Measurements from ENCODE around the gene MLIP. TPM values are rescaled to one million over a fixed set of nuclear protein-coding genes. Genes with fewer than 3 reads are reported as not detected.
"Not testable (repeated sequence)": the region's sequence is repeated elsewhere in the genome, so short reads cannot be mapped to it uniquely, and the experiment has no call there.

The MLIP gene
- total RNA-seq, 4 donors from 2014 or later: 182 to 383 (median 296) TPM

DNA sequence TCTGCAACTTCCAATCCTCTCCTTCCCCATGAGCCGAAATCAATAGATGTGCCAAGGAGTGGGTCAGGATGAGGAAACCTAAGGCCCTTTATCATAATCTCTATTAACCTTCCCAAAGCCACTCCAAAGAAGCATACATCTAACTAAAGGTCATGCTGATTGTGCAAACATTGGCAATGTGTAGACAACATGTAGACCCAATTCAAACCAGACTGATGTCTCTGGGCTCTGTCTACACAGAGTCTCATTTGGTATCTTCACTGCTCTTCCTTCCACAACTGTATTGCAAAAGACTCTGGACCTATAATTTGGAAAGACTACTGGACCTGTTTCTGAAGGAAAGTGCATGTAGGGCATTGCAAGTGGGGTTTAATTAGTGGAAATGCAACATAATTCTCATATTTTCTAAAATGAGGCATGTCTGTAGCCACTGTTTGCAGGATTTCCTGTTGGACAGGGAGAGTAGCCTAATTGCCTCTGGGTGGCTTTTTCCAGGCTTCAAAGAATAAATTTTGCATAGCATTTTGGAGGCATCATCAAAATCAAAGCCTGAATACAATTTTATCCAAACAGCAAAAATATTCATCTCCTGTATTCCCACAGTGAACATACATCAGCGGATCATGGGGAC, 35.0 kb upstream of the MLIP start:
- Histone ChIP-seq H3K4me3 (no peak overlapping the region), H3K4me1 (peaks cover 0 to 23% (median 1%) of the 10 kb centered on the region in 4 donors), H3K9me3 (no peaks in the 10 kb centered on the region), H3K36me3 (no peaks in the 10 kb centered on the region), H3K27me3 (no peaks in the 10 kb centered on the region), H3K27ac (no peak overlapping the region)
- TF ChIP-seq POLR2A (IDR thresholded peaks at IDR 0.05) (no peak), EP300 (IDR thresholded peaks at IDR 0.05) (no peak)
- TF ChIP-seq, protein P1, sequence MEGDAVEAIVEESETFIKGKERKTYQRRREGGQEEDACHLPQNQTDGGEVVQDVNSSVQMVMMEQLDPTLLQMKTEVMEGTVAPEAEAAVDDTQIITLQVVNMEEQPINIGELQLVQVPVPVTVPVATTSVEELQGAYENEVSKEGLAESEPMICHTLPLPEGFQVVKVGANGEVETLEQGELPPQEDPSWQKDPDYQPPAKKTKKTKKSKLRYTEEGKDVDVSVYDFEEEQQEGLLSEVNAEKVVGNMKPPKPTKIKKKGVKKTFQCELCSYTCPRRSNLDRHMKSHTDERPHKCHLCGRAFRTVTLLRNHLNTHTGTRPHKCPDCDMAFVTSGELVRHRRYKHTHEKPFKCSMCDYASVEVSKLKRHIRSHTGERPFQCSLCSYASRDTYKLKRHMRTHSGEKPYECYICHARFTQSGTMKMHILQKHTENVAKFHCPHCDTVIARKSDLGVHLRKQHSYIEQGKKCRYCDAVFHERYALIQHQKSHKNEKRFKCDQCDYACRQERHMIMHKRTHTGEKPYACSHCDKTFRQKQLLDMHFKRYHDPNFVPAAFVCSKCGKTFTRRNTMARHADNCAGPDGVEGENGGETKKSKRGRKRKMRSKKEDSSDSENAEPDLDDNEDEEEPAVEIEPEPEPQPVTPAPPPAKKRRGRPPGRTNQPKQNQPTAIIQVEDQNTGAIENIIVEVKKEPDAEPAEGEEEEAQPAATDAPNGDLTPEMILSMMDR (IDR thresholded peaks at IDR 0.05): no peak
- no peak for DNase-seq (ENCODE audit: low spot score in 2 of 2)
- WGBS, 2 donors: 81 to 88% methylated on average over 2 of the region's 2 CpGs

DNA sequence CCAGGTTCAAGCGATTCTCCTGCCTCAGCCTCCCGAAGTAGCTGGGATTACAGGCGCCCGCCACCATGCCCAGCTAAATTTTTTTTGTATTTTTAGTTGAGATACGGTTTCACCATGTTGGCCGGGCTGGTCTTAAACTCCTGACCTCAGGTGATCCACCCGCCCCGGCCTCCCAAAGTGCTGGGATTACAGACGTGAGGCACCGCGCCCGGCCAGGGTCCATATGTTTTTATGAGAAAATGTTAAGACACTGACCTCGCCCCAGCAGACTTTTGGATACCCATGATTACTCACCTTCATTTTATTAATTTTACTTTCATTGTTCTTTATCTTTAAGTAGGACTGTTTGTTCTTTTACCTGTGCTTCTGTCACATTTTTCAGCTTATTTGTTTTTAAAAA, 29.7 kb upstream of the MLIP start:
- H3K27ac ChIP-seq; H3K36me3 ChIP-seq; H3K4me3 ChIP-seq; H3K27me3 ChIP-seq; H3K9me3 ChIP-seq; DNase-seq (ENCODE audit: low spot score in 2 of 2): not testable (repeated sequence)
- peaks cover 0 to 41% (median 11%) of the 10 kb centered on the region in 4 donors for H3K4me1 ChIP-seq
- WGBS, 2 donors: 97% methylated on average over 13 of the region's 13 CpGs

DNA sequence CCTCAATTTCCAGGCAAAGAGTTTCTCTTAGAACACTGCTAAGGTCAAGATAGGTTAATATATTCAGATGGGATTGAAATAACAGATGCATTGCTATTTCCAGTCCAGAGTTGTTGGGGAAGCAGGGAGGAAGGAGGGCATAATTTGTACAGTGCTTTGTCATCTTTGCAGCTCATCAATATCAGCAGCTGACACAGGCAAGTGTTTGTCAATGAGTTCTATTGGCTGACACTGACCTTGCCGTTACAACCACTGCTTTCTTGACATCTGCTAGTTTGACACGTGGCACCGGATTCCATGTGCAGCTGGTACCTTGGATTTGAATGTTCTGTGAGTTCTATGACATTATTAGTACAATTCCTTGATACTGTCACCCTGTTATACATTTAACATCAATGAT, 28.0 kb upstream of the MLIP start:
- H3K27ac ChIP-seq: peak overlapping the region in 2 of 4 donors; percentile 34 to 81
- no peaks in the 10 kb centered on the region for H3K27me3 ChIP-seq
- TF ChIP-seq POLR2A (IDR thresholded peaks at IDR 0.05) (no peak), EP300 (IDR thresholded peaks at IDR 0.05) (no peak)
- TF ChIP-seq, protein P1 (IDR thresholded peaks at IDR 0.05): no peak
- H3K9me3 ChIP-seq: no peaks in the 10 kb centered on the region
- no peaks in the 10 kb centered on the region for H3K36me3 ChIP-seq
- H3K4me3 ChIP-seq: no peak overlapping the region
- 52 to 56% methylated on average over 3 of the region's 3 CpGs for WGBS, 2 donors
- no peak for DNase-seq (ENCODE audit: low spot score in 2 of 2)
- peaks cover 0 to 35% (median 11%) of the 10 kb centered on the region in 4 donors for H3K4me1 ChIP-seq

DNA sequence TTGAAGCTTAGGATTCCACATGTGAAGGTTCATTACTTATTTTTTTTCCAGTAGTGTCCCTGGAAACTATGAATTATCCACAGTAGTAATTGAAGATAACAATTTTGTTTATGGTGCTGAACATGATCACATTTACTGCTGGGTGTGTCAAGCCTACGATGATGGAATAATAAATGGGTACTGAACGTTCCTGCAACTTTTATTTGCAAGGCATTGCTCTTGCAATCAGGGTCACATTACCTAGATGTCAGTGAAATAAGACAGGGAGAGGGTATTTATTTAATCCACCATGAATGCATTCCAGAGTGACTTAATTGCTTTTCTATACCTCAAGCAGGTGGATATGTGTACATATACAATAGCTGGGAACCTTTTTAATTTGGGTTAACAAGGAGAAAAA, 27.0 kb upstream of the MLIP start:
- H3K4me3 ChIP-seq: no peak overlapping the region
- H3K4me1 ChIP-seq: peaks cover 0 to 35% (median 11%) of the 10 kb centered on the region in 4 donors
- H3K27me3 ChIP-seq: no peaks in the 10 kb centered on the region
- H3K36me3 ChIP-seq: no peaks in the 10 kb centered on the region
- H3K9me3 ChIP-seq: no peaks in the 10 kb centered on the region
- TF ChIP-seq, protein P1 (IDR thresholded peaks at IDR 0.05): no peak
- TF ChIP-seq POLR2A (IDR thresholded peaks at IDR 0.05): no peak
- peak; percentile 29 to 75 for TF ChIP-seq EP300 (IDR thresholded peaks at IDR 0.05)
- no peak for DNase-seq (ENCODE audit: low spot score in 2 of 2)
- WGBS, 2 donors: 53 to 54% methylated on average over 2 of the region's 2 CpGs
- H3K27ac ChIP-seq: peak overlapping the region in 1 of 4 donors; percentile 81

DNA sequence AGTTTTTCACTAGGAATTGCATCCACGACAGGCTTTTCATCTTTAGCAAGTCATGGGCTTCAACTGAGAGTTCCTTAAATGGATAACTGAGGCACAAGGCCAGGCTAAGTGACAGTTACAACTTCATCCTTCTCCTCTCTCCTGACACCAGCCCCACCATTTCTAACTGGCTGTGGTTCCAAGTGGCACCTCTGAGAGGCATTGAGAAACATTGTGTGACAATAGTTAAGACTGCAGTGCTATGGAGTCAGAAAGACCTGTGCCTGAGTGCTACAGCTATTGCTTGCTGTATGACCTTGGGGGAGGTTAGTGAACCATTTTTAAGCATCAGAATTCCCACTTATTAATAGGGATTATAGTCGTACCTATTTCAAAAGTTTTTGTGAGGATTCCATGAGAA, 26.2 kb upstream of the MLIP start:
- H3K27ac ChIP-seq: peak overlapping the region in 3 of 4 donors; percentile 2 to 83 (median 81)
- no peaks in the 10 kb centered on the region for H3K27me3 ChIP-seq
- H3K9me3 ChIP-seq: no peaks in the 10 kb centered on the region
- no peak for DNase-seq (ENCODE audit: low spot score in 2 of 2)
- WGBS, 2 donors: 18 to 19% methylated on average over 2 of the region's 2 CpGs
- no peak overlapping the region for H3K4me3 ChIP-seq
- TF ChIP-seq, protein P1 (IDR thresholded peaks at IDR 0.05): no peak
- TF ChIP-seq EP300 (IDR thresholded peaks at IDR 0.05): no peak
- no peak for TF ChIP-seq POLR2A (IDR thresholded peaks at IDR 0.05)
- no peaks in the 10 kb centered on the region for H3K36me3 ChIP-seq
- H3K4me1 ChIP-seq: peaks cover 0 to 35% (median 11%) of the 10 kb centered on the region in 4 donors
